HS-27A (cell line): ENCODE data around the gene TRAM2.
"Not testable (repeated sequence)": the region's sequence is repeated elsewhere in the genome, so short reads cannot be mapped to it uniquely, and the experiment has no call there.

Experiments
- DNase-seq: peaks from one replicate; pipeline ENCODE4 v3.0.0-alpha.2; 2012; ENCODE audit warnings: low read depth, missing footprints

Gene TRAM2

DNA sequence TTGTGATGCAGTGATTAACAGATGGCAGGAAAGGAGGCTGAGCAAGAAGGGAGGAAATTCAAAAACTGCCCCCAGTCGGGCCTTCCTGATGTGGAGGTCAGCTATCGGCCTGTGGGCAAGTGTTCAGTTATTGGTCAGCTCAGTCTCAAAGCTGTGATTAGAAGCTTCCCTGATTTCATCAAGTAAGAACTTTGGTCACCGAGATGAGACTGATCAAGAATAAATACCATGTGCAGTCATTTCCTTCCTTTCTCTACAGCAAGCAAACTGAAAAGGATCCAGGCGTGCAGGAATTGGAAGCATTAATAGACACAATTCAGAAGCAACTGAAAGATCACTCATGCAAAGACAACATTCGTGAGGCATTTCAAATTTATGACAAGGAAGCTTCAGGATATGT is 87.0 kb downstream of the TRAM2 start:
- no peak for DNase-seq

DNA sequence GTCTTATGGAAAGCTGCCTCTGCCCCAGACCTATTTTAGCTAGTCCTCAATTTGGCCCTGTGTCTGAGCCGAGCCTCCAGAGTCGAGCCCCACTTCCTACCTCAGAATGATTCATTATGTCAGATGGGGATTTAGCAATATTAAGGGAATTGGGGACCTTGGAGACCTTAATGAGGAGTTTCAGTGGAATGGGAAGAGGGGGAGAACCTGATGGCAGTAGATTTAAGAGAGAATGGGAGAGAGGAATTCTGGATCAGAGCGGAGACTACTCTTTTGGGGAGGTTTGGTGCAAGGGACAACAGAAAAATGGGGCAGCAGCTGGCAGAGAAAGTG is 93.2 kb downstream of the TRAM2 start:
- no peak for DNase-seq

DNA sequence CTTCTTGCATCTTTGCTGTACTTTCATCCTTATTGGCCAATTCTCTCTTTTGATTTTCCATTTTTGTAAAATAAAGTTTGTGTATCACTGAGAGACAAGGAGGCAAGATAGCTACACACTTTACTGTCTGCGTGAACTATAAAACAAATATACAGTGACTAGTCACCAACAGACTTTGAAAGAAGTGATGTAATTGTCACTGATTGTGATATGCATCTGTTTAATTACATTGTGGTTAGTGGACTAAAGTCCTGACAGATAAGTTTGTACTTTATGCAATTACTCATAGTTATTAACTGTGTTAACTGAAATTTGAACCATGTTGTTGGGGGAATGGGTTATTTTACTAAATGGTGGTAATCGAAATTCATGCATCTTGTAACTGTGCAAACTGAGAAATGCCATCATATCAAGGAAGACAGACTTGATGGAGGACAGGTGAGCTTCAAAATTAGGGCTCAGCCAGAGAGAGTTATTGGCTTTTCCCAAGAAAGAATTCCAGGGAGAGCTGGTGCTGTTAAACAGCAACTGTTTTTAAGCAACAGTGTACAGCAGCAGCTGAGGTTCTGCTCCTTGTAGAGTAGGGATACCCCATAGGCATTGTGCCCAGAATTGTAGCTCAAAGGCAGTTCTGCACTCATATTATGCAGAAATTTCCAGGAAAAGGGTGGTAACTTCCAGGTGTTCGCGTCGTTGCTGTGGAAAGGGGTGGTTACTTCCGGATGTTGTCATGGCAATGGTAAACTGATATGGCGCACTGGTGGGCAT is 93.8 kb downstream of the TRAM2 start:
- DNase-seq: no peak

DNA sequence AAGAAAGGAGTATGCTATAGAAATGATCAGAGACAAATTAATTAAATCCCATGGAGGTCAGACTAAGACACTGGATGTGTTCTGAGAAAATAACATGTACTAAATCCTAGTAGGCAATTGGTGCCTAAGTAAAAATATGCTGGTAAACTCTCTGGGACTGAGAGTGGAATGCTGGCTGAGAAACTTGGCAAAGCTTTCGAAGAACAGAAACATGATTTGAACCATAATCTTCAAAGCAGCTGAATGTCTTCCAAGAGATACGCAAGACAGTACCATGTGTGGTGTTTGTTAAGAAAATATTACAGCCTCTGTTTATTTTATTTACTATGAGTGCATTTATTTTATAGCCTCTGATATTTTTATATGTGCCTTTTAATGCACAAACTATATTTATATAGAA is 101.6 kb downstream of the TRAM2 start:
- DNase-seq: no peak

DNA sequence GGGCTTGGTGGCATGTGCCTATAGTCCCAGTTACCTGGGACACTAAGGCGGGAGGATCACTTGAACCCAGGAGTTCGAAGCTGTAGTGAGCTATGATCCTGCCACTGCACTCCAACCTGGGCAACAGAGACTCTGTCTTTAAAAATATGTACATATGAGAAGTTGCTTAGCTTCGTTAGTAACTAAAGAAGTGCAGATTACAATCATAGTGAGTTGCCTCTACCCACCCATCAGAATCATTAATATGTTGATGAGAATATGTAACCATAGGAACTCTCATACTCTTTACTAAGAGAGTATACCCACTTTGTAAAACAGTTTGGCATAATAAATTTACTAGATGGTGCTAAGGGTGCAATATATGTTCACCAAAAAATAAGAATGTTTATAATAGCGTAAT is 102.7 kb downstream of the TRAM2 start:
- DNase-seq: no peak

DNA sequence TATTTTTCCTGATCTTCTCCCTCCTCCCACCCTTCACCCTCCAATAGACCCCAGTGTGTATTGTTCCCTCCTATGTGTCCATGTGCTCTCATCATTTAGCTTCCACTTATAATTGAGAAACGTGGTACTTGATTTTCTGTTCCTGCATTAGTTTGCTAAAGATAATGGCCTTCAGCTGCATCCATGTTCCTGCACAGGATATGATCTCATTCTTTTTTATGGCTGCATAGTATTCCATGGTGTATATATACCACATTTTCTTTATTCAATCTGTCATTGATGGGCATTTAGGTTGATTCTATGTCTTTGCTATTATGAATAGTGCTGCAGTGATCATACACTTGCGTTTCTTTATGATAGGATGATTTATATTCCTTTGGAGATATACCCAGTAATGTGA is 115.7 kb downstream of the TRAM2 start:
- not testable (repeated sequence) for DNase-seq

DNA sequence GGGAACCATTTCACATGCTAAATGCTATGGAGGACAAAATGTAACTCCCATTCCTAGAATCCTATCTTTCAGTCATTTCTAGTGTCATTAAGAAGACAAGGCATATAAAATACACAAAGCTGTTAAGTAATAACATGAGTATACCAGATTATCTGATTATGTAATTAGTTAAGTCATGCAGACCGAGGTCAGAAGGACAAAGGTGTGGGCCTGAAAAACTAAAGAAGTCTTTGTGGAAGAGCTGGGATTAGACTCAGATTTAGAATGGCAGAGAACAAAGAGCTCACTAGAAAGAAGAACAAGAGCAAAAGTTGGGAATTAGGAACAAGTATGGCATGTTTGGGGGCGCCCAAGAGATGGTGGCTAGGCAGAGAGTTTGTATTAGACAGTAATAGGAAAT is 119.8 kb downstream of the TRAM2 start:
- no peak for DNase-seq

DNA sequence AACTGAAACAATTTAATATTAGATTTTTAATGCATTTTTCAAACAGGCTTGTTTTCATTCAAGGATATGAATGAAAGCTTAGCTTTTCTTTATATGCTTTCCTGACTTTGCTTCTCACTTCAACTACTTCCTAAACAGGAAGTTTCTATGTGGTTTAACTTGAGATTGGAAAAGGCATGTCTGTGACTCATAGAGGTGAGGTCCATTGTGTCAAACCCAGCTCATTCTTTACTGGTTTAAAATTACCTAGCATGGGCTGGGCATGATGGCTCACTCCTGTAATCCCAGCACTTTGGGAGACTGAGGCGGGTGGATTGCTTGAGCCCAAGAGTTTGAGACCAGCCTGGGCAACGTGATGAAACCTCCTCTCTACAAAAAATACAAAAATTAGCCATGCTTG is 122.3 kb downstream of the TRAM2 start:
- no peak for DNase-seq
